Caki2 (cell line): ENCODE results near the gene SRSF6. TPM values are rescaled to one million over a fixed set of nuclear protein-coding genes. Genes with fewer than 3 reads are reported as not detected.
A peak's percentile ranks its signal among the peaks of the same experiment; 100 is the strongest.
"Not testable (repeated sequence)": the region's sequence is repeated elsewhere in the genome, so short reads cannot be mapped to it uniquely, and the experiment has no call there.

ENCODE experiments used
- DNase-seq: peaks from one replicate; pipeline ENCODE4 v3.0.0-alpha.2; 2015; ENCODE audit warnings: low read depth
- in situ Hi-C: cut with HindIII; loops from 2 replicates; pipeline ENCODE4 v1.10.0; 2016; ENCODE audit warnings: low sequenced_read_pairs, low pct_unique_long_range_greater_than_20kb, mixed read lengths
- total RNA-seq: library from RNA; depleted of rRNA; stranded (reverse); fragments of >200 nt; shearing (Covaris generic); gene quantifications from 2 replicates; pipeline ENCODE4 v1.2.3, GENCODE V29; 2014; ENCODE audit warnings: low replicate concordance; rRNA removed

Gene SRSF6
- 10.8 and 13.1 TPM in 2 replicates for total RNA-seq

DNA sequence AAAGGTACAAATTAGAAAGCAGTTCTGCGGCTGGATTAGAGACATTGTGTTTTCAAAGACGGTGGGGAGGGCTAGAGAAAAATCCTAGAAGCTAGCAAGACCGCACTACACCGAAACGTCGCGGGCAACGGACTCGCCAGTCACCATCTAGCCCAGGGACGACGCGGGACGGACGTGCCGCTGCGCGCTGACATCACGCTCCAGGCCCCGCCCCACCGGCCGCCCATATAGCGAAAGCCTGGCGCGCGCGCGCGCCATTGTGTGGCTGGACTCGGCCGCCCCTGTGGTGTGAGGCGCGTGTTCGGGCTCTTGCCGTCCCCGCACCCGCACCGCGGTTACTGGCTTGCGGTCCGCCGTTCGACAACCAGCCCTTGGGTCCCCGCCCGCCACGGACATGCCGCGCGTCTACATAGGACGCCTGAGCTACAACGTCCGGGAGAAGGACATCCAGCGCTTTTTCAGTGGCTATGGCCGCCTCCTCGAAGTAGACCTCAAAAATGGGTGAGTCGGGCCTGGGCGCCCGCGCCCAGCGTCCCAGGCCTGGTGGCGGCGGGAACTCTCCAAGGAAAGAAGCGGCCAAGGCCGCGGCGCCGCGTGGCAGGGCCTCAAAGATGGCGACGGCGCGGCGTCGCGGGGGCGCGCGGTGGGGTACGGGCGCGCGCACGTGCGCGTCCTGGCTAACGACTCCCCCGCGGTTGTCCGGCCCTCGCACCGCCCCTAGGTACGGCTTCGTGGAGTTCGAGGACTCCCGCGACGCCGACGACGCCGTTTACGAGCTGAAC lies at the start of gene SRSF6:
Gene SRSF6 (plus strand): TSS at position 257 of the 782 bp plus-strand sequence. CDS start 138 bp downstream, at position 395.
- peak; percentile 97 for DNase-seq
- in situ Hi-C loops: no loop called here

DNA sequence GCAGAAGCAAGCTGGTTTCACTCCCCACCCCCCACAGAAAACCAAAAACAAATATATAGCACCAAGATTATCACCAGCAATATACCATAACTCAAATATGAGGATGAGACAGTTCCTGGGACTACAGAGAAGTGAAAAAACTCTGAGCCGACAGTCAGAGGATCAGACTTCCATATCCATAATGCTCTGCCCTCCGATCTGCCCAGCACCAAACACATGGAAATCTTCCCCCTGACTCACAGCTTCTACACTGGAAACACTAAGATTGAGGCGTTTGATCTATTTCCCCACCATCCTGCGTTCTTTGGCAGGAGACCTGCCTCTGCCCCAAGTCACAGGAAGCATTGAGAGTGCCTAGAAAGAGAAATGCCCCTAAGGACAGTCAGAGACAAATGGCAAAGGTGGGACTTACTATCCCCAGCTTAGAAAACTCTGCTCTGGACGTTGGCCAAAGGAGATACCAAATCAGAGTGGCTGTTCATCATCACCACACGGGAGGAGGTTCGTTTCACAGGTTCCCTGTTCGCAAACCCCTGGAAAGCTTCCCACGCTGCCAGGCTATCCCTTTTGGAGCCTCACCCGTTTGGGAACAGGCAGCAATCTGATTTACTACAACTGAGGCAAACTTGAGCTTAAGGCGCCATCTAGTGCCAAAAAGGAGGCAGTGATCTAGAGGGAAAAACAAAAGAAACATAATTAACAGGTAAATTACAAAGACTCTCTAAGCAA lies 48.7 kb upstream of the SRSF6 start:
- DNase-seq: no peak
- in situ Hi-C loops: no loop called here

DNA sequence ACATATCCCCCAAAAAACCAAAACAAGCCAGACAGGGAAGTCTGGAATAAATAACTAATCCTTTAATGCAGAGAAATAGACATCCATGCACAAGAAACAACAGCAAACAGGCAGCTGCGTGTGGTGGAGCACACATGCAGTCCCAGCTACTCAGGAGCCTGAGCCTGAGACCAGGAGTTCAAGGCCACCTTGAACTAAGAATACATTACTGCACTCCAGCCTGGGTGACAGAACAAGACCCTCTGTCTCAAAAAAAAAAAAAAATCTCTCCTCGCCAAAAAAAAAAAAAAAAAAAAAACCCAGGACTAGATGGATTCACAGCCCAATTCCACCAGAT lies 48.2 kb upstream of the SRSF6 start:
- DNase-seq: no peak
- in situ Hi-C loops: no loop called here

DNA sequence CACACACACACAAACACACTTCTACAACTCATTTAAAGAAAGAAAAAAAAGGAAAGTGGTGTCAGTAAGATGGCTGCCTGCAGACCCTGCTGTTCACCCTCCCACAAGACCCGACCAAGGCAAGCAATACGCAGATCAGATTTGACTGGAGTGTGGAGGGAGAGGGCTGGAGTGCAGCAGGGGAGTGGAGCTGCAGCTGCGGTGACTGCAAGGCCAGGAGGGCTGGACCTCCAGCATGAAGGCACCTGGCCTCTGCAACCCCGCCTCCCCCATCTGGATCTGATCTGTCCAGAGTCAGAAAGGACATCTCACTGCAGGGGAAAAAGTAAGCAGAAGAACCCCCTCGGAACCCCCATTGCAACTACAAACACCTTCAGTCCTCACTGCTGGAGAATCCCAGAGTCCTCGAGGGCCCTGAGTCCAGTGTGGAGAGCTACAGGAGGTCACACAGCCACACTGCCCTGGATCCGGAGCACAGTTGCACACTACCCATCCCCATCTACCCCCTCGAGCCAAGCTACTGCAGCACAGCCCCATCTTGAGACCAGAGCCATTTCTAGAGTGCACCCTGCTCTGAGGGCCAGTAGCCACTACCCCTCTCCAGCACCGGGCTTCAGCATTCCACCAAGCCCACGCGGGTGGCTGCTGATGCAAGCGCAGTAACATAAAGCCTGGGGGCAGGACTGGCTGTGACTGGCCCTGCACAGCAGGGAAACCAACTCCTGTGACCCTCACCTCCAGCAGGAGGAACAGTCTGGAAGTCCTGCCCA lies 41.9 kb upstream of the SRSF6 start:
- no peak for DNase-seq
- in situ Hi-C loops: no loop called here

- in situ Hi-C loops: no loop called here
- DNase-seq: no peak
Observed at GRCh38 chr20:43416591-43417228, 41.0 kb upstream of the SRSF6 start.

- in situ Hi-C loops: no loop called here
- DNase-seq: no peak
Observed at GRCh38 chr20:43420192-43420591, 37.5 kb upstream of the SRSF6 start.

- DNase-seq, in situ Hi-C loops: not testable (repeated sequence)
Observed at GRCh38 chr20:43420913-43421312, 36.8 kb upstream of the SRSF6 start.

DNA sequence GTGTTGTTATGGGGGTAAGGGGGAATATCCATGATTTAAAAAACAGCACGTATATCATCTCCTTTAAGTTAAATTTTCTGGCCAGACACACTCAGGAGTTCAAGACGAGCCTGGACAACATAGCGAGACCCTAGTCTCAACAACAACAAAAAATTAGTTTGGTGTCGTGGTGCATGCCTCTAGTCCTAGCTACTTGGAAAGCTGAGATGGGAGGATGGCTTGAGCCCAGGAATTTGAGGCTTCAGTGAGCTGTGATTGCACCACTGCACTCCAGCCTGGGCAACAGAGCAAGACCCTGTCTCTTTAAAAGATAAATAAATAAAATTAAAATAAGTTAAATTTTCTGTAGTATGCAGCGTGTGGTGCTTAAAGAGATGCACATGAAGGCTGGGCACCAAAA lies 31.5 kb upstream of the SRSF6 start:
- no peak for DNase-seq
- in situ Hi-C loops: no loop called here

GRCh38 chr20:43430265-43431133 lies 27.2 kb upstream of the SRSF6 start:
- DNase-seq: no peak
- in situ Hi-C loops: no loop called here

- in situ Hi-C loops: no loop called here
- no peak for DNase-seq
Observed at GRCh38 chr20:43431134-43431519, 26.6 kb upstream of the SRSF6 start.

DNA sequence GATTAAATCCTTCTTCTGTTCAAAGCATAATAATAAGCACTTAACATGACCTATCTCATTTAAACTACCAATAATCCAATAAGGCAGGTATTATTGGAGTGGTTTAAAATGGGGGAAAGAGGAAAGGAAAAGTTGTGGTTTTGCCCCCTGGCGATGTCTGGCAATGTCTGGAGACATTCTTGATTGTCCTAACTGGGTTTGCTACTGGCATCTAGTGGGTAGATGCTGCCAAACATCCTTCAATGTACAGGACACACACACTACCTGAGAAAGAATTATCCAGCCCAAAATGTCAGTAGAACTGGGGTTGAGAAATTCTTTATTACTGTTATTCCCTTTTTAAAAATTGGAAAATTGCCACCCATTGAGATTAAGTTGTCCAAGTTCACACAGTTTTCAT lies 25.2 kb upstream of the SRSF6 start:
- in situ Hi-C loops: no loop called here

DNA sequence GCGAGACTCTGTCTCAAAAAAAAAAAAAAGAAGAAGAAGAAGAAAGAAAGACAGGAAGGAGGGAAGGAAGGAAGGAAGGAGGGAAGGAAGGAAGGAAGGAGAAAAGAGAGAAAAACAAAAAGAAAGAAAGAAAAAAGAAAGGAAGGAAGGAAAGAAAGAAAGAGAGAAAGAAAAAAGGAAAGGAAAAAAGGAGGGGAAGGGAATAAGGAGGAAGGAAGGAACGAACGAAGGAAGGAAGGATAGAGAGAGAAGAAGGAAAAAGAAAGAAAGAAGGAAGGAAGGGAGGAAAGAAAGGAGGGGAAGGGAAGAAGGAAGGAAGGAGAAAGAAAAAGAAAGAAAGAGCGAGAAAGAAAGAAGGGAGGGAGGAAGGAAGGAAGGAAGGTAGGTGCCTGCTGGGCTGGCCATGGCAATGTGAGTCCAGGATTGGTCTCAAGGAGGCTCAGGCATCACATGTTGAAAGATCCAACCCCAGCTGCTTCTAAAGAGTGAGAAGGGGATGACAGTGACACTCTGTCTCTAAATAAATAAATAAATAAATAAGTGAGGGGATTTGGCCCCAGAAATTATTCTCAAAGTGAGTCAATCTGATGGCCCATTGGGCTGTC lies 24.3 kb upstream of the SRSF6 start:
- DNase-seq: no peak
- in situ Hi-C loops: no loop called here

More for the DNA sequence above, 25.2 kb upstream of the SRSF6 start:
- DNase-seq: no peak

GRCh38 chr20:43434565-43434964 lies 23.1 kb upstream of the SRSF6 start:
- DNase-seq: no peak
- in situ Hi-C loops: no loop called here

DNA sequence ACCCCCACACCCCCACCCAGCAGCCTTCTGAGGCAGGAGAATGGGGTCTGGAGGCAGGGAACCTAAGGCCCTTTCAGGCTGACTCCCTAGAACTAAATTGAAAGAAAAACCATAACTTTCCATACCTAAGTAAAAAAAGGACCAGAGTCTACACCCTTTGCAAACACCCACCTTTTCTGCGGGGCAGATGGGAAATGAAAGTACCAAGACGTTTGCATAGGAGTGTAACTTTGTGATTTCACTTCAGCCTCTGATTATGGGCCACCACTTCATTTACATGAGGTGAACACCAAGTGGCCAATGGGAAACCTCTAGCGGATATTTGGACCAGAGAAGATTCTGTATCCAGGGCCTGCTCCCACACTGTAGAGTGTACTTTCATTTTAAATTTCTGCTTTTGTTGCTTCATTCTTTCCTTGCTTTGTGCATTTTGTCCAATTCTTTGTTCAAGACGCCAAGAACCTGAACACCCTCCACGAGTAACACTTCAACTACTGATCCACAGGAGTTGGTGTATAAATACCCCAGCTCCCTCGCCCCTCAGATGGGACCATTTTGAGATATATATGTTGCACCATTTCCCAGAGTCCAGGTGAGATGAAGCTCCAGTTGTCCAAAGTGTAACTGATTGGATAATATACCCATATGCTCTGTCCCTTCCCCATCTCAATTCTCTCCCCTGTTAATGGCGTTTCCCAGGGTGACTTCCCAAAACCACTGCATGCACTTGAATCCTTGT lies 18.9 kb upstream of the SRSF6 start:
- DNase-seq: no peak
- in situ Hi-C loops: no loop called here

- in situ Hi-C loops: no loop called here
- DNase-seq: no peak
Observed at GRCh38 chr20:43440531-43440930, 17.2 kb upstream of the SRSF6 start.

GRCh38 chr20:43442282-43442880 lies 15.3 kb upstream of the SRSF6 start:
- in situ Hi-C loops: no loop called here
- no peak for DNase-seq
